ENCODE measurements around the gene ARRDC5.
A peak's percentile ranks its signal among the peaks of the same experiment; 100 is the strongest.
"Not testable (repeated sequence)": the region's sequence is repeated elsewhere in the genome, so short reads cannot be mapped to it uniquely, and the experiment has no call there.

Gene ARRDC5

GRCh38 chr19:4867534-4868285, 35.0 kb downstream of the ARRDC5 start, which contains the start of gene PLIN3:
Gene PLIN3 (minus strand): TSS chr19:4867667. CDS start chr19:4861394, 6,273 bp downstream.
- DNase-seq = peak; percentile 91

- DNase-seq = peak; percentile 52
These were observed 35.9 kb downstream of the ARRDC5 start for GRCh38 chr19:4866595-4867424.

- DNase-seq = no peak
These were observed 41.5 kb downstream of the ARRDC5 start for GRCh38 chr19:4861147-4861546.

- DNase-seq = no peak
These were observed 43.0 kb downstream of the ARRDC5 start for GRCh38 chr19:4859697-4860096.

GRCh38 chr19:4856468-4856867, 46.2 kb downstream of the ARRDC5 start:
- DNase-seq = not testable (repeated sequence)

GRCh38 chr19:4853506-4853905, 49.2 kb downstream of the ARRDC5 start:
- DNase-seq = not testable (repeated sequence)

- DNase-seq = no peak
These were observed 50.2 kb downstream of the ARRDC5 start for GRCh38 chr19:4852484-4852883.

- peak; percentile 41 for DNase-seq
These were observed 51.0 kb downstream of the ARRDC5 start for GRCh38 chr19:4851551-4852290.

- DNase-seq = no peak
These were observed 53.7 kb downstream of the ARRDC5 start for GRCh38 chr19:4849019-4849418.

GRCh38 chr19:4847190-4847973, 55.3 kb downstream of the ARRDC5 start:
- no peak for DNase-seq

- DNase-seq = peak; percentile 75
These were observed 56.7 kb downstream of the ARRDC5 start for GRCh38 chr19:4845975-4846374.

GRCh38 chr19:4844348-4845179, 58.1 kb downstream of the ARRDC5 start:
- DNase-seq = no peak

- DNase-seq = no peak
These were observed 59.1 kb downstream of the ARRDC5 start for GRCh38 chr19:4843647-4843965.

All from HCEC 1CT (cell line).